HG02938 (cell line): ENCODE data around the gene FBXO21.

Experiments used
- ATAC-seq: cut with Tn5 transposase; IDR thresholded peaks from one replicate; pipeline ENCODE4 v1.9.1; 2021; ENCODE audit warnings: mild to moderate bottlenecking, moderate library complexity; ENCODE audit not compliant: unreplicated experiment

Gene FBXO21

GRCh38 chr12:117166107-117166506 is 24.2 kb downstream of the FBXO21 start:
- ATAC-seq, result no peak

GRCh38 chr12:117165342-117165741 is 24.9 kb downstream of the FBXO21 start:
- ATAC-seq, result no peak

- ATAC-seq, result no peak
Observed at GRCh38 chr12:117162633-117163032, 27.6 kb downstream of the FBXO21 start.

GRCh38 chr12:117162167-117162539 is 28.1 kb downstream of the FBXO21 start:
- ATAC-seq, result no peak

GRCh38 chr12:117161460-117162166 is 28.7 kb downstream of the FBXO21 start:
- no peak for ATAC-seq

GRCh38 chr12:117159674-117160073 is 30.6 kb downstream of the FBXO21 start:
- ATAC-seq, result no peak

GRCh38 chr12:117158911-117159553 is 31.2 kb downstream of the FBXO21 start:
- ATAC-seq, result no peak

- no peak for ATAC-seq
Observed at GRCh38 chr12:117158096-117158495, 32.2 kb downstream of the FBXO21 start.

- ATAC-seq, result no peak
Observed at GRCh38 chr12:117155278-117156060, 34.8 kb downstream of the FBXO21 start.

- no peak for ATAC-seq
Observed at GRCh38 chr12:117152793-117153775, 37.2 kb downstream of the FBXO21 start.

- ATAC-seq, result no peak
Observed at GRCh38 chr12:117151403-117152031, 38.8 kb downstream of the FBXO21 start.

GRCh38 chr12:117149431-117149830 is 40.8 kb downstream of the FBXO21 start:
- ATAC-seq, result no peak

GRCh38 chr12:117148642-117149041 is 41.6 kb downstream of the FBXO21 start:
- ATAC-seq, result no peak

- ATAC-seq, result no peak
Observed at GRCh38 chr12:117147639-117148038, 42.6 kb downstream of the FBXO21 start.

- ATAC-seq, result no peak
Observed at GRCh38 chr12:117145597-117146154, 44.6 kb downstream of the FBXO21 start.

- no peak for ATAC-seq
Observed at GRCh38 chr12:117144599-117144998, 45.7 kb downstream of the FBXO21 start.

GRCh38 chr12:117143008-117143532 is 47.2 kb downstream of the FBXO21 start:
- ATAC-seq, result no peak

- peak; percentile 74 for ATAC-seq
Observed at GRCh38 chr12:117142094-117142493, 48.2 kb downstream of the FBXO21 start.

- no peak for ATAC-seq
Observed at GRCh38 chr12:117141097-117141898, 49.0 kb downstream of the FBXO21 start.
